Measurements from ENCODE around the gene GPATCH4. TPM values are rescaled to one million over a fixed set of nuclear protein-coding genes. Genes with fewer than 3 reads are reported as not detected.
A peak's percentile ranks its signal among the peaks of the same experiment; 100 is the strongest.

Gene GPATCH4
- total and polyA plus RNA-seq, 2 of the 4 experiments (the other 2 are of a cell fraction) = 32.6 to 41.8 TPM

GRCh38 chr1:156571261-156571852 is 29.9 kb downstream of the GPATCH4 start (continued):
- TF ChIP-seq BHLHE40 (IDR thresholded peaks at IDR 0.05; ENCODE audit: low read depth, low read length) = no peak
- no peak for TF ChIP-seq RAD21 (IDR thresholded peaks at IDR 0.05; ENCODE audit: low read length)
- peak; percentile 74; the same call in 1 of the 2 replicates for TF ChIP-seq MXI1 (IDR thresholded peaks at IDR 0.05; ENCODE audit: borderline replicate concordance, low read depth, low read length)

GRCh38 chr1:156566436-156566835 is 34.8 kb downstream of the GPATCH4 start:
- peaks cover 22% of the 10 kb centered on the region for H3K36me3 ChIP-seq (ENCODE audit: control insufficient read depth, insufficient read depth, low read length)
- H3K56ac ChIP-seq (ENCODE audit: extremely low read depth, insufficient read depth, low read length) = no peak overlapping the region
- no peak overlapping the region for H4K8ac ChIP-seq (ENCODE audit: low read depth in 2 of 2, low read length in 2 of 2)
- H2AFZ ChIP-seq (replicated peaks; ENCODE audit: low read length, poor library complexity) = no peak overlapping the region
- ChIA-PET POLR2A (ENCODE audit: unreplicated experiment) (no interaction called here), CTCF (interaction anchor here (0.7 kb wide), 1 partner anchor 86 kb away, joined by 3 read pairs; no protein-coding TSS in a partner anchor)
- no peak overlapping the region for H2BK5ac ChIP-seq (ENCODE audit: low read depth, low read length, poor library complexity, severe bottlenecking)
- in situ Hi-C loops (cut with MboI; ENCODE audit: low sequenced_read_pairs) = no loop called here
- dilution Hi-C loops (cut with HindIII; ENCODE audit: low sequenced_read_pairs, unreplicated experiment) = no loop called here
- H2BK15ac ChIP-seq (ENCODE audit: low read depth, low read length) = no peak overlapping the region
- ATAC-seq (ENCODE audit: low read depth) = no peak
- WGBS, 2 experiments (ENCODE audit: extremely low coverage in 2 of 2, insufficient read length in 1 of 2) = 83% methylated on average over 3 of the region's 4 CpGs; no CpG with 5 or more reads in 1 of the 2 experiments
- no peak overlapping the region for H3K4me2 ChIP-seq (ENCODE audit: low read depth, low read length)
- H3K4me3 ChIP-seq (ENCODE audit: insufficient read depth, low read depth, low read length) = no peak overlapping the region
- no peaks in the 10 kb centered on the region for H3K27me3 ChIP-seq (ENCODE audit: control insufficient read depth, insufficient read depth, low read length)
- H3K23ac ChIP-seq (ENCODE audit: low read depth, low read length) = no peak overlapping the region
- H4K20me1 ChIP-seq (ENCODE audit: insufficient read depth, low read length) = no peaks in the 10 kb centered on the region; the same call in 1 of the 2 replicates
- no peak overlapping the region for H2AK9ac ChIP-seq (replicated peaks; ENCODE audit: low read depth, low read length, poor library complexity)
- no peak overlapping the region for H4K5ac ChIP-seq (ENCODE audit: low read depth, low read length)
- H2BK120ac ChIP-seq (ENCODE audit: low read depth, low read length) = no peak overlapping the region
- H2BK20ac ChIP-seq (ENCODE audit: low read depth, low read length) = no peak overlapping the region
- DNase-seq = no peak
- intact Hi-C loops (cut with micrococcal nuclease) = no loop called here
- no peak overlapping the region for H3K18ac ChIP-seq (ENCODE audit: low read depth, low read length)
- H3K4me1 ChIP-seq (ENCODE audit: control insufficient read depth, insufficient read depth, low read length) = peaks cover 2% of the 10 kb centered on the region; the same call in 1 of the 2 replicates
- H2AK5ac ChIP-seq (ENCODE audit: low read depth, low read length) = no peak overlapping the region
- no peak overlapping the region for H3K9ac ChIP-seq (ENCODE audit: low read depth, low read length)
- H3K9me1 ChIP-seq (ENCODE audit: insufficient read depth, low read length) = peaks cover 19% of the 10 kb centered on the region
- H3K14ac ChIP-seq (replicated peaks; ENCODE audit: low read depth, low read length) = no peak overlapping the region
- no peak overlapping the region for H4K91ac ChIP-seq (ENCODE audit: insufficient read depth, low read depth, low read length)
- H3K79me1 ChIP-seq (ENCODE audit: low read depth in 1 of 2, low read length in 2 of 2) = peaks cover 11 to 27% of the 10 kb centered on the region in 2 experiments
- H3K4ac ChIP-seq (ENCODE audit: low read depth, low read length) = no peak overlapping the region
- H3K9me3 ChIP-seq (ENCODE audit: control insufficient read depth, insufficient read depth, low read length) = no peaks in the 10 kb centered on the region
- no TSS peak for BruUV-seq (replicated peaks)
- H3K27ac ChIP-seq (ENCODE audit: insufficient read depth, low read length) = no peak overlapping the region
- no peak for TF ChIP-seq MAZ (IDR thresholded peaks at IDR 0.05; ENCODE audit: borderline replicate concordance, low read depth, low read length)
- TF ChIP-seq USF2 (IDR thresholded peaks at IDR 0.05; ENCODE audit: low read depth, low read length) = no peak
- TF ChIP-seq CEBPB (IDR thresholded peaks at IDR 0.05; ENCODE audit: low read depth, low read length) = no peak
- TF ChIP-seq RCOR1 (IDR thresholded peaks at IDR 0.05; ENCODE audit: insufficient replicate concordance, low read length) = no peak
- no peak for TF ChIP-seq MAFK (IDR thresholded peaks at IDR 0.05; ENCODE audit: low read depth, low read length)
- no peak for TF ChIP-seq FOS (IDR thresholded peaks at IDR 0.05; ENCODE audit: low read depth, low read length)
- no peak for TF ChIP-seq RAD21 (IDR thresholded peaks at IDR 0.05; ENCODE audit: low read length)
- TF ChIP-seq CHD1 (IDR thresholded peaks at IDR 0.05; ENCODE audit: low read depth, low read length) = no peak
- no peak for TF ChIP-seq MXI1 (IDR thresholded peaks at IDR 0.05; ENCODE audit: borderline replicate concordance, low read depth, low read length)
- TF ChIP-seq SMC3 (IDR thresholded peaks at IDR 0.05; ENCODE audit: low read depth, low read length) = no peak
- no peak for TF ChIP-seq ELK1 (IDR thresholded peaks at IDR 0.05; ENCODE audit: borderline replicate concordance, low read depth, low read length)
- TF ChIP-seq RFX5 (IDR thresholded peaks at IDR 0.05; ENCODE audit: low read depth, low read length) = no peak
- no peak for TF ChIP-seq NFE2L2 (IDR thresholded peaks at IDR 0.05; ENCODE audit: low read depth, low read length)
- TF ChIP-seq BHLHE40 (IDR thresholded peaks at IDR 0.05; ENCODE audit: low read depth, low read length) = no peak
- TF ChIP-seq POLR2A (IDR thresholded peaks at IDR 0.05; ENCODE audit: low read depth, low read length) = no peak

All from IMR-90 (cell line).